OCI-LY3 (cell line): ENCODE results near the gene CREB3.

Experiments
- H2AFZ ChIP-seq: fragments of 200-600, 300-600 bp; shearing (Covaris generic); 2 replicates; pipeline ENCODE4 v1.6.0; 2014; ENCODE audit warnings: antibody characterized with exemption, low read depth, low read length
- H3K27ac ChIP-seq: fragments of 200-600, 300-600 bp; sonication (generic); 2 replicates; pipeline ENCODE4 v1.5.1; 2014; ENCODE audit warnings: mild to moderate bottlenecking, low read length, moderate library complexity, mixed read lengths
- H3K27me3 ChIP-seq: fragments of 200-600, 300-600 bp; sonication (generic); 2 replicates; pipeline ENCODE4 v1.6.1; 2014; ENCODE audit warnings: low read depth, low read length, mixed read lengths
- H3K36me3 ChIP-seq: fragments of 200-600, 300-600 bp; sonication (generic); replicated peaks from 2 replicates; pipeline ENCODE3; 2014; ENCODE audit warnings: low read depth, low read length, mixed read lengths
- H3K4me1 ChIP-seq: fragments of 300-600, 200-600 bp; sonication (generic); 2 replicates; pipeline ENCODE4 v1.6.1; 2014; ENCODE audit warnings: low read length, mixed read lengths
- H3K4me2 ChIP-seq: fragments of 200-600, 300-600 bp; sonication (generic); 2 replicates; pipeline ENCODE4 v1.6.1; 2014; ENCODE audit warnings: low read length, mixed read lengths
- H3K4me3 ChIP-seq: fragments of 300-600, 200-600 bp; sonication (generic); 2 replicates; pipeline ENCODE4 v1.5.1; 2014; ENCODE audit warnings: antibody characterized with exemption, mild to moderate bottlenecking, low read length, moderate library complexity
- H3K79me2 ChIP-seq: fragments of 300-600, 200-600 bp; shearing (Covaris generic); 2 replicates; pipeline ENCODE4 v1.6.1; 2014; ENCODE audit warnings: mild to moderate bottlenecking, low read length, mixed read lengths
- H3K9ac ChIP-seq: fragments of 300-600, 200-600 bp; shearing (Covaris generic); 2 replicates; pipeline ENCODE4 v1.6.0; 2014; ENCODE audit warnings: mild to moderate bottlenecking, low read length, moderate library complexity
- H3K9me3 ChIP-seq: fragments of 200-600, 300-600 bp; shearing (Covaris generic); 2 replicates; pipeline ENCODE4 v1.6.1; 2014; ENCODE audit warnings: low read length, mixed read lengths; ENCODE audit not compliant: insufficient read depth
- H4K20me1 ChIP-seq: fragments of 200-600, 300-600 bp; sonication (generic); 2 replicates; pipeline ENCODE4 v1.6.1; 2016; ENCODE audit warnings: low read length, mixed read lengths; ENCODE audit not compliant: insufficient read depth
- CTCF ChIP-seq: fragments of 200-600, 300-600 bp; sonication (generic); IDR thresholded peaks from 2 replicates; pipeline ENCODE4 v1.5.1; 2014; ENCODE audit warnings: antibody characterized with exemption, low read length, low read depth
- EZH2phosphoT487 ChIP-seq: fragments of 200-600 bp; shearing (Covaris generic); IDR thresholded peaks from 2 replicates; pipeline ENCODE4 v1.6.1; 2018; ENCODE audit warnings: antibody characterized with exemption, mixed run types, low read depth

The CREB3 gene

GRCh38 chr9:35732800-35733541, 505 bp downstream of the CREB3 start:
- no peaks in the 10 kb centered on the region for H3K27me3 ChIP-seq
- peak overlapping the region; percentile 28; the same call in 1 of the 2 replicates for H2AFZ ChIP-seq
- H3K4me3 ChIP-seq: peak overlapping the region; percentile 94
- peak overlapping the region; percentile 92 for H3K9ac ChIP-seq
- TF ChIP-seq CTCF: peak; percentile 32
- no peak for TF ChIP-seq EZH2phosphoT487
- H3K27ac ChIP-seq: peak overlapping the region; percentile 87
- peaks cover 25% of the 10 kb centered on the region for H3K36me3 ChIP-seq
- H3K4me2 ChIP-seq: peak overlapping the region; percentile 81
- peaks cover 50% of the 10 kb centered on the region for H3K79me2 ChIP-seq
- peaks cover 21% of the 10 kb centered on the region for H4K20me1 ChIP-seq
- peaks cover 43% of the 10 kb centered on the region for H3K4me1 ChIP-seq
- H3K9me3 ChIP-seq: no peaks in the 10 kb centered on the region

GRCh38 chr9:35734096-35734495, 1.6 kb downstream of the CREB3 start:
- H3K9me3 ChIP-seq: no peaks in the 10 kb centered on the region
- no peak overlapping the region for H3K9ac ChIP-seq
- H3K4me3 ChIP-seq: no peak overlapping the region
- TF ChIP-seq EZH2phosphoT487: no peak
- TF ChIP-seq CTCF: no peak
- H3K79me2 ChIP-seq: peaks cover 39% of the 10 kb centered on the region
- H4K20me1 ChIP-seq: peaks cover 10% of the 10 kb centered on the region
- peaks cover 32% of the 10 kb centered on the region for H3K4me1 ChIP-seq
- H3K27me3 ChIP-seq: no peaks in the 10 kb centered on the region
- H2AFZ ChIP-seq: no peak overlapping the region
- no peak overlapping the region for H3K4me2 ChIP-seq
- no peak overlapping the region for H3K27ac ChIP-seq
- H3K36me3 ChIP-seq: peaks cover 32% of the 10 kb centered on the region

- Histone ChIP-seq H4K20me1 (no peaks in the 10 kb centered on the region), H3K9me3 (no peaks in the 10 kb centered on the region), H3K79me2 (peaks cover 18% of the 10 kb centered on the region), H2AFZ (no peak overlapping the region), H3K36me3 (peaks cover 36% of the 10 kb centered on the region), H3K27me3 (no peaks in the 10 kb centered on the region), H3K4me2 (no peak overlapping the region), H3K4me1 (peaks cover 11% of the 10 kb centered on the region), H3K4me3 (no peak overlapping the region), H3K9ac (no peak overlapping the region), H3K27ac (no peak overlapping the region)
- TF ChIP-seq CTCF: peak; percentile 82
- TF ChIP-seq EZH2phosphoT487: no peak
Observed at GRCh38 chr9:35736201-35736633, 3.8 kb downstream of the CREB3 start.

GRCh38 chr9:35737143-35737542, 4.7 kb downstream of the CREB3 start:
- TF ChIP-seq CTCF (no peak), EZH2phosphoT487 (no peak)
- Histone ChIP-seq H4K20me1 (no peaks in the 10 kb centered on the region), H3K27me3 (no peaks in the 10 kb centered on the region), H3K9ac (no peak overlapping the region), H2AFZ (no peak overlapping the region), H3K27ac (no peak overlapping the region), H3K9me3 (no peaks in the 10 kb centered on the region), H3K79me2 (peaks cover 12% of the 10 kb centered on the region), H3K4me2 (no peak overlapping the region), H3K4me1 (peaks cover 11% of the 10 kb centered on the region), H3K4me3 (no peak overlapping the region), H3K36me3 (peaks cover 38% of the 10 kb centered on the region)
